NCI-H69 (cell line): ENCODE results near the gene GATA1.
A peak's percentile ranks its signal among the peaks of the same experiment; 100 is the strongest.
"Not testable (repeated sequence)": the region's sequence is repeated elsewhere in the genome, so short reads cannot be mapped to it uniquely, and the experiment has no call there.

Experiments
- DNase-seq: peaks from one replicate; lab custom pipeline; 2025; lab: John Stamatoyannopoulos, UW

The GATA1 gene

DNA sequence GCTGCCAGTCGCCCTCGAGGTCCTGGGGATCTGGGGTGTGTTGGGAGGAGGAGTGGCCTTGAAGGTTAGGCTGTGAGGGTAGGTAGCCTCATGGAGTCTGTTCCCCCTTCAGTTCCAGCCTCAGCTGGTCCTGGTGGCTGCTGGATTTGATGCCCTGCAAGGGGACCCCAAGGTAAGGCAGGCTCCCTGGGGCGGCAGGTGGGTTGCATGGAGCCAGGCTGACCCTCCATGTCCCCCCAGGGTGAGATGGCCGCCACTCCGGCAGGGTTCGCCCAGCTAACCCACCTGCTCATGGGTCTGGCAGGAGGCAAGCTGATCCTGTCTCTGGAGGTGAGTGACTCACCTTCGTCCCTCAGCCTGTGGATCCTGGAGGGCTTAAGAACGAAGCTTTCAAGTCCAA lies 28.3 kb downstream of the GATA1 start:
- DNase-seq, result no peak

DNA sequence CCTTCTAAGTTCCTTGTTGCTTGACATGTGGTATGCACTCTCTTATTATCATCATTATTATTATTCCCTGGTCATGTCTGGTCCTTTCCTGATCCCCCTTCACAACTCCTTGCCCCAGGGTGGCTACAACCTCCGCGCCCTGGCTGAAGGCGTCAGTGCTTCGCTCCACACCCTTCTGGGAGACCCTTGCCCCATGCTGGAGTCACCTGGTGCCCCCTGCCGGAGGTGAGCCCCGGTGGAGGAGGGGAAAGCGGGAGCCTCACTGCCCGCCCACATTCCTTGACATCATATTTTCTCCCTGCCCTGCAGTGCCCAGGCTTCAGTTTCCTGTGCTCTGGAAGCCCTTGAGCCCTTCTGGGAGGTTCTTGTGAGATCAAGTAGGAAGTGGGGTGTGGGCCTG lies 28.9 kb downstream of the GATA1 start:
- no peak for DNase-seq

DNA sequence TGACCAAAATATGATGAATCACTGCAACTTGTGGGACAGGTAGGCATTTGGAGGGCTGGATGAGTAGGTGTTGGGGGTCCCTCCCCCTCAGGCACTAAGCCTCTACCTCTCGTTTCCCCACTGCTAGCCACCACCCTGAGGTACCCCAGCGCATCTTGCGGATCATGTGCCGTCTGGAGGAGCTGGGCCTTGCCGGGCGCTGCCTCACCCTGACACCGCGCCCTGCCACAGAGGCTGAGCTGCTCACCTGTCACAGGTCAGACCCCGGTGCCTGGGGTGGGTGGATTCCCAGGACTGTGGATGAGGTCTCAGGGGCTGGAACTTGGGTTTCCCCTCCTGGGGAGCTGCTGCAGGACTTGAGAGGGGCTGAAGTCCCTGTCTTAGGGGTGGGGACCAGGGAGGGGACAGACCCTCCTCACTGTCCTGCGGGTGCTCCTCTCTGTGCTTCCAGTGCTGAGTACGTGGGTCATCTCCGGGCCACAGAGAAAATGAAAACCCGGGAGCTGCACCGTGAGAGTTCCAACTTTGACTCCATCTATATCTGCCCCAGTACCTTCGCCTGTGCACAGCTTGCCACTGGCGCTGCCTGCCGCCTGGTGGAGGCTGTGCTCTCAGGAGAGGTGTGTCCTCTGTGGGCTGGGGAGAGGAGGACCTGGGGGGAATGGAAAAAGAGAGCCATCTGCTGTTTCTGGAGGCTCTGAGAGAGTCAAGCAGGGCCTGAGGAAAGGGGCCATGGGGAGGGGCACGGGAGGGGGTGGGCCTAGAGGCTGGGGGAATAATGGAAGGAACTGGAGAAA lies 29.8 kb downstream of the GATA1 start:
- DNase-seq, result no peak

DNA sequence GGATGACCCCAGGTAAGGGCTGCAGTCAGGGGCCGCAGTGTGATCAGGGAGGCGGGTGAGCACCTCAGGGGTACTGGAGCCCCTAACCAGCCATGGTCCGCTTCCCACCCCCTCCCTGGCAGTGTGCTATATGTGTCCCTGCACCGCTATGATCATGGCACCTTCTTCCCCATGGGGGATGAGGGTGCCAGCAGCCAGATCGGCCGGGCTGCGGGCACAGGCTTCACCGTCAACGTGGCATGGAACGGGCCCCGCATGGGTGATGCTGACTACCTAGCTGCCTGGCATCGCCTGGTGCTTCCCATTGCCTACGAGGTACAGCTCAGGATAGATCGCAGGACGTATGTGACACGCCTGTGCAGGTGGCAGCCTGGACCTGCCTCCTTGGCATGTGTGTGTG lies 31.7 kb downstream of the GATA1 start:
- no peak for DNase-seq

DNA sequence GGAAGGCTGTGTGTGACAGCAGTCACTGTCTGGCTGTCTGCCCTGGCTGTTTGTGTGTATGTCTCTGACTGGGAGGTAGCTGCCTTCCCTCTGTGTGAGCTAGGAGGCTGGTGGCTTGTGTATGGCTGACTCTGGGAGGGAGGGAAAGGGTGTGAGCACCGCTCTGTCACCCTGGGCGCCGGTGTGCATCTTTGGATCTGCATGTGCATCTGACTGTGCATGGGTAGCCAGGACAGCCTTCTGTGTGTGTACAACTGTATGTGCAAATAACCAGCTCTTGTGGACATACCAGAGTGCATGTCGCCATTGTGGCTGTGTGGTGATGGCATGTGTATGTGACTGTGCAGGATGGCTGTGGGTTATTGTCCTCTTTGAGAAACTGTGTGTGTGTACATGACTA lies 32.5 kb downstream of the GATA1 start:
- DNase-seq, result no peak

DNA sequence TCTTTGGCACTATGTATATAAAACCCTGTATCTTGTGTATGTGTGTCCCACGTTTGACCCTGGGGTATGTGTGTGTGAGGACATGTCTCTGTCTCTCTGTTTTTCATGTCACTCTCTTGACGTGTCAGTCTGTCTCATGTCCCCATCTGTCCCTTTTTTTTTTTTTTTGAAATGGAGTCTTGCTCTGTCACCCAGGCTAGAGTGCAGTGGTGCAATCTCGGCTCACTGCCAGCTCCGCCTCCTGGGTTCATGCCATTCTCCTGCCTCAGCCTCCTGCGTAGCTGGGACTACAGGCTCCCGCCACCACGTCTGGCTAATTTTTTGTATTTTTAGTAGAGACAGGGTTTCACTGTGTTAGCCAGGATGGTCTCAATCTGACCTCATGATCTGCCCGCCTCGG lies 33.0 kb downstream of the GATA1 start:
- not testable (repeated sequence) for DNase-seq

DNA sequence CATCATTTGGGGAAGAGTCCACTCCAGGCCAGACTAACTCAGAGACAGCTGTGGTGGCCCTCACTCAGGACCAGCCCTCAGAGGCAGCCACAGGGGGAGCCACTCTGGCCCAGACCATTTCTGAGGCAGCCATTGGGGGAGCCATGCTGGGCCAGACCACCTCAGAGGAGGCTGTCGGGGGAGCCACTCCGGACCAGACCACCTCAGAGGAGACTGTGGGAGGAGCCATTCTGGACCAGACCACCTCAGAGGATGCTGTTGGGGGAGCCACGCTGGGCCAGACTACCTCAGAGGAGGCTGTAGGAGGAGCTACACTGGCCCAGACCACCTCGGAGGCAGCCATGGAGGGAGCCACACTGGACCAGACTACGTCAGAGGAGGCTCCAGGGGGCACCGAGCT lies 36.7 kb downstream of the GATA1 start:
- no peak for DNase-seq

DNA sequence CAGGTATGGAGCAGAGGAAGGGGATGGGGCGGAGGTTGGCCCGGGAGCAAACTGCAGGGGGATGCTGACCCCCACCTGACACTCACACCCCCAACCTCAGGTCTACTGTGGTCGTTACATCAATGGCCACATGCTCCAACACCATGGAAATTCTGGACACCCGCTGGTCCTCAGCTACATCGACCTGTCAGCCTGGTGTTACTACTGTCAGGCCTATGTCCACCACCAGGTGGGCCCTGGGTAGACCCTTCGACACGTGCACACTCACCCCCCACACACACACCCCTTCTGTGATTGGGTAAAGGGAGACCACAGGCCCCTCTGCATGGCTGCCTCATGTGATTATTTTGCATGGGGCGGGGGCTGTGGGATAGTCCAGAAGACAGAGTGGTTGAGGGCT lies 37.7 kb downstream of the GATA1 start:
- no peak for DNase-seq

DNA sequence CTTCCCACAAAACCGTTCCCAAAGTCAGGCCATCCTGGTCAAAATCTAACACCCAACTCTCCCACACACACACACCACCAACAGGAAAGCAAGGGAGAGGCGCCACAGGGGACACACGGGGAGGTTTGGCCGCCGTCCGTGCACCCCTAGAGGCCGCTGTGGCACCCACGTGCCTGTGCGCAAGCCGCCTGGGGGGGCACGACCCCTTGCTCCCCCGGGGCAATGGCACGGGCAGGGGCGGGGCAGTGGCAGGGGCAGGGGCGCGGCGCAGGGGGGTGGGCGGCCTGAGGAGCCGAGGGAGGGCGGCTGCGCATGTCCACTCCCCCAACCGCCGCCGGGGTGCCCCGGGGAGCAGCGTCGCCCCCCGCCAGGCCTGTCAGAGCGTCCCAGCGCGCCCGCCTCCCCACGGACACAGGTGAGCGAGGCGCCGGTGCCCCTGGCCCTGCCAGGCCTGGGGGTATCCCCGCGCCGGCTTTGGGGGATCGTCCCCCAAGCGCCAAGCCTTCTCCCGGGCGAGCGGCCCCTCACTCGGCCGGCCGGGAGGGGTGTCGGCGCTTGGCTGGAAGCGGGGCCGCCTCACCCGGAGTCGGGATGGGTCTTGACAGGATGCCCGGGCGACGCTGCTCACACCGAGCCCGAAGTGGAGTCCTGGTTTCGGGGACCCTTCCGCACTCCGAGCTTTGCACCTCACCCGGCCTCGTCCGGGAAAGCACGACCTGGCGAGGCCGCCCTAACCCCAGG lies 39.9 kb downstream of the GATA1 start, which contains the start of gene ERAS:
Gene ERAS (plus strand): TSS at position 379 of the 741 bp plus-strand sequence. CDS start 2,611 bp downstream, outside the sequence.
- DNase-seq, result no peak

DNA sequence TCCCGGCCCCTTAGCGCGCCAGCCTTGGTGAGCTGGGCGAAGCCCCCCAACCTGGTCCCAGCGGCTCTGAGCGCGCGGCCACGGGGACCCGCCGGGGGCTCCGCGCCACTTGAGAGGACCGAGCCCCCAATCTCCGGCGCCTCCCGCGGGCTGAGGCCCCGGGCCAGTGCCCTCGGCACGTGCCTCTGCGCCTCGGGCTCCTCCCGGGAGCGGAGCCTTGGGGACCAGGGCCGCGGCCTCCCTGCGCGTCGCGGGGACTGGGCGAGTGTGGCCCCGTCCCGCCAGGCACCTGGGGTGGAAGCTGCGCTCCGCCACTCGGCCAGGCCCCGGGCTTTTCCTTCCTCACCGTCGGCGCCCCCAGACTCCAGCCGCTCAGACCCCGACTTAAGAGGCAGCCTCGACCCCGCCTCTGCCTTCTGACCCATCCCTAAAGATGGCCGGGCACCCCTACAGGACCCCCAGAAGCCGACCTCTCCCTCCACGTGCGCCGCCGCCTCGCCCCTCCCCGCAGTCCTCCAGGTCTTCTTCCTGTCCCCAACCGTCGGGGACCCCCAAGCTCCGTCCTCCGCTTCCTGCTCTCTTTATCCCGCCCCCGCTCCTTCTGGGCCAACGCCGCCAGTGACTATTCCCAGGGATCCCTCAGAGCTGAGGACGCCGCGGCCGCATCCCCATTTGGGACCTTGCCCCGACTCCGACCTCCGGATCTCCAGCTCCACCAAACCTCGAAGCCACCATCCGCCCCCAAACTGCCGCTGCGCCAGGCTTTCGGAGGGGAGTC lies 40.7 kb downstream of the GATA1 start:
- DNase-seq, result no peak

DNA sequence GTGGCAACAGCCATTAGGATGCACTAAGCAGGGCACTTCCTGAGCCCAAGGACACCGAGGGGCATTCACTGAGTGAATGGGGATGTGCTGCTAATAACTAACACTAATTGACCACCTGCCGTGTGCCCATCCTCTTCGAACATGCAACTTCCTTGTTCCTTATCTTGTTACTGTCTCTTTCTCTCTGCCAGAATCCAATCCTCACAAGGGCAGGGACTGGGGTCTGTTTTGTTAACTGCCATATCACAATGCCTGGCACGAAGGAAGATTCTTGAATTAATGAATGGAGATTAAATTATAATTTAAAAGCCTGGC lies 41.2 kb downstream of the GATA1 start:
- no peak for DNase-seq

DNA sequence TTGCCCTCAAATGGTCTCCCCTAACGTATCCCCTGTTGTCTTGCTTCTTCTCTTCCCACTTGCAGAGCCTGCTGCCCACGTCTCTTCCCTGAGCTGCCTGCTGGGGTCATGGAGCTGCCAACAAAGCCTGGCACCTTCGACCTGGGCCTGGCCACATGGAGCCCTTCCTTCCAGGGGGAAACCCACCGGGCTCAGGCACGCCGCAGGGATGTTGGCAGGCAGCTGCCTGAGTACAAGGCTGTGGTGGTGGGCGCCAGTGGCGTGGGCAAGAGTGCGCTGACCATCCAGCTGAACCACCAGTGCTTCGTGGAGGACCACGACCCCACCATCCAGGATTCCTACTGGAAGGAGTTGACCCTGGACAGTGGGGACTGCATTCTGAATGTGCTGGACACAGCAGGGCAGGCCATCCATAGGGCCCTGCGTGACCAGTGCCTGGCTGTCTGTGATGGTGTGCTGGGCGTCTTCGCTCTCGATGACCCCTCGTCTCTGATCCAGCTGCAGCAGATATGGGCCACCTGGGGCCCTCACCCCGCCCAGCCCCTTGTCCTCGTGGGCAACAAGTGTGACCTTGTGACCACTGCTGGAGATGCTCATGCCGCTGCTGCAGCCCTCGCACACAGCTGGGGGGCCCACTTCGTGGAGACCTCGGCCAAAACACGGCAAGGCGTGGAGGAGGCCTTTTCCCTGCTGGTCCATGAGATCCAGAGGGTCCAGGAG lies 42.8 kb downstream of the GATA1 start:
- DNase-seq, result no peak

- no peak for DNase-seq
Observed at GRCh38 chrX:48831136-48831908, 44.9 kb downstream of the GATA1 start.

GRCh38 chrX:48831909-48832291 lies 45.5 kb downstream of the GATA1 start:
- DNase-seq, result no peak

GRCh38 chrX:48833542-48834138 lies 47.2 kb downstream of the GATA1 start:
- DNase-seq, result peak; percentile 17

DNA sequence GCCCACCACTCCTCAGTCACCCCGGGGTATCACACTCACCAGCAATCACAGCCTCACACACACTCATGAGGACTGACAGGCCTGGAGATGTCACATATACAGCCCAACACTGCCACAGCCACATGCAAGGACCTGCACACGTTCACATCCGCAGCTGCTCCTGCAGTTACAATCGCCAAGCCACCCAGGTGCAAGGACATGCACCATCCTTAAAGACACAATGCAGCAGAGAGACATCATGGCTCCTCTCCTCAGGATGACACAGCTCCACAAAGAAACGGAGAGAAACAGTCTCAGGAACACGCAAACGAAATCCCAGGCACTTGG lies 48.0 kb downstream of the GATA1 start:
- peak; percentile 47 for DNase-seq

DNA sequence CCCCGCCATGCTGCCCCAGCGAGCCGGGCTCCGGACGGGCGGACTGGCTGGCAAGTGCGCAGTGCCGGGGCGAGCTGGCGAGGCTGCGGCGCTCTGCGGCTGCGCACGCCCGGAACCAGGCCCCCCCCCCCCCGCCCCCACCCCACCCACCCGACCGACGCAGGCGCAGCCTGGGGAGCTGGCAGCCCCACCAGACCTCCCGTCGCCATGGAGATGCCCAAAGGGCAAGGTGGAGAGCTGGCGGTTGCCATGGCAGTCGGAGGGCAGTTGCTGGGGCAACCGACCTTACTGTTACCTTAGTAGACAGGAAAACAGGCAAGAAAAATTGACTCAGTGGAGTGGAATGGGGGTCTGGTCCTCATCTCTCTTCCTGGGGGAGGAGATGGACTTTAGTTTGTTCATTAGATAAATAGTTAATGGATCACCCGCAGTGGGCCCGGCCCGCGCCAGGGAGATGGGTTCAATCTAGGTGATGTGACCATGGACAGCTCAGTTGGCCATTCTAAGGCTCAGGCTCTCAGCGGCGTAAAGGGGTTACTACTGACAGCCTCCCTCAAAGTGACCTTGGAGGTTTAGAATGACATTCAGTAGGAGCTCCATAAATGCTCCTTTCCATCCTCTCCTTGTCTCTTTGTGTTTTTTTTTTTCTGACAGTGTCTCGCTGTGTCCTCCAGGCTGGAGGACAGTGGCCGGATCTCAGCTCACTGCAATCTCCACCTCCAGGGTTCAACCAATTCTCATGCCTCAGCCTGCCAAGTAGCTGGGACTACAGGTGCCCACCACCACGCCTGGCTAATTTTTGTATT lies 49.3 kb downstream of the GATA1 start, which contains the start of gene PCSK1N:
Gene PCSK1N (minus strand): TSS at position 87 of the 806 bp plus-strand sequence. CDS start 78 bp downstream, at position 9.
- DNase-seq, result peak; percentile 95

- DNase-seq, result no peak
Observed at GRCh38 chrX:48839686-48840085, 53.3 kb downstream of the GATA1 start.
